Measurements from ENCODE around the gene ISG15.
"Not testable (repeated sequence)": the region's sequence is repeated elsewhere in the genome, so short reads cannot be mapped to it uniquely, and the experiment has no call there.

The ISG15 gene

DNA sequence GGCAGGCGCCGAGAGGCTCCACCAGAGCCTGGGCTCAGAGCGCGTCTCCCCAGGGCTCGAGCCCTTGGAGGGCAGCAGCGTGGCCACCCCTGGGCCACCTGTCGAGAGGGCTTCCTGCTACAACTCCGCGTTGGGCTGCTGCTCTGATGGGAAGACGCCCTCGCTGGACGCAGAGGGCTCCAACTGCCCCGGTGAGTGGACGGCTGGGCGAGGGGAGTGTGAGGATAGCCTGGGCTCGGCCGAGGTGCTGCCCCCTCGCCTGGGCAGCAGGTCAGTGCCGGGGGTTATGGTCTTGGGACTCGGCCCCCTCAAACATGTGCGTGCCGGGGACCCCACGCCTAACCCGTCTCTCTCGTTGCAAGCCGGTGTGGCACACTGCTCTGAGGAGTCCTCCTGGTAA, 33.5 kb downstream of the ISG15 start:
- DNase-seq (ENCODE audit: low spot score): no peak

DNA sequence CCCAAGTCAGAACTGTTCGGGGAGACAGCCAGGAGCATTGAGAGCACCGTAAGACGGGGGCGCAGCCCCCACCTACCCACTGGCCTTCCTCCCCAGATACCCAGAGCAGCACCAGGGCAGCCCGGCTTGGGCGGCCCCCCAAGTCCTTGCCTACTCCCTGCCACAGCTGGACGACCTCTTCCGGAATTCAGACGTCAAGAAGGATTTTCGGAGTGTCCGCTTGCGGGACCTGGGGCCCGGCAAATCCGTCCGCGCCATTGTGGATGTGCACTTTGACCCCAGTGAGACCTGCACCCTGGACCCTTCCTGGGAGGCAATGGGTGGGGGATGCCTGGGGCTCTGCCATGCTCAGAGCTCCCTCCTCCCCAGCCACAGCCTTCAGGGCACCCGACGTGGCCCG, 34.1 kb downstream of the ISG15 start:
- no peak for DNase-seq (ENCODE audit: low spot score)

DNA sequence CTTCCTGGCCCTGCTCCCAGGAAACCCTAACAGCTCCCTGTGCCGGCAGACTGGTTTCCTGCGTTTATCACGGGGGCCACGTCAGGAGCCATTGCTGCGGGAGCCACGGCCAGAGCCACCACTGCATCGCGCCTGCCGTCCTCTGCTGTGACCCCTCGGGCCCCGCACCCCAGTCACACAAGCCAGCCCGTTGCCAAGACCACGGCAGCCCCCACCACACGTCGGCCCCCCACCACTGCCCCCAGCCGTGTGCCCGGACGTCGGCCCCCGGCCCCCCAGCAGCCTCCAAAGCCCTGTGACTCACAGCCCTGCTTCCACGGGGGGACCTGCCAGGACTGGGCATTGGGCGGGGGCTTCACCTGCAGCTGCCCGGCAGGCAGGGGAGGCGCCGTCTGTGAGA, 34.7 kb downstream of the ISG15 start:
- DNase-seq (ENCODE audit: low spot score): no peak

DNA sequence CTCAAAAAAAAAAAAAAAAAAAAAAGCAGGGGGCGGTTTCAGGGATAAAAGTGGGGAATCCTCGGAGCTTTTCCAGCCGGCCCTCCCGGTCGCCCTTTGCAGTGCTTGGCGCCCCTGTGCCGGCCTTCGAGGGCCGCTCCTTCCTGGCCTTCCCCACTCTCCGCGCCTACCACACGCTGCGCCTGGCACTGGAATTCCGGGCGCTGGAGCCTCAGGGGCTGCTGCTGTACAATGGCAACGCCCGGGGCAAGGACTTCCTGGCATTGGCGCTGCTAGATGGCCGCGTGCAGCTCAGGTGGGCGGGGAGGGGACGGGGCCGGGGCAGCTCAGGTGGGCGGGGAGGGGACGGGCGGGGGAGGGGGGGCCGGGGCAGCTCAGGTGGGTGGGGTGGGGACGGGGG, 35.5 kb downstream of the ISG15 start:
- no peak for DNase-seq (ENCODE audit: low spot score)

DNA sequence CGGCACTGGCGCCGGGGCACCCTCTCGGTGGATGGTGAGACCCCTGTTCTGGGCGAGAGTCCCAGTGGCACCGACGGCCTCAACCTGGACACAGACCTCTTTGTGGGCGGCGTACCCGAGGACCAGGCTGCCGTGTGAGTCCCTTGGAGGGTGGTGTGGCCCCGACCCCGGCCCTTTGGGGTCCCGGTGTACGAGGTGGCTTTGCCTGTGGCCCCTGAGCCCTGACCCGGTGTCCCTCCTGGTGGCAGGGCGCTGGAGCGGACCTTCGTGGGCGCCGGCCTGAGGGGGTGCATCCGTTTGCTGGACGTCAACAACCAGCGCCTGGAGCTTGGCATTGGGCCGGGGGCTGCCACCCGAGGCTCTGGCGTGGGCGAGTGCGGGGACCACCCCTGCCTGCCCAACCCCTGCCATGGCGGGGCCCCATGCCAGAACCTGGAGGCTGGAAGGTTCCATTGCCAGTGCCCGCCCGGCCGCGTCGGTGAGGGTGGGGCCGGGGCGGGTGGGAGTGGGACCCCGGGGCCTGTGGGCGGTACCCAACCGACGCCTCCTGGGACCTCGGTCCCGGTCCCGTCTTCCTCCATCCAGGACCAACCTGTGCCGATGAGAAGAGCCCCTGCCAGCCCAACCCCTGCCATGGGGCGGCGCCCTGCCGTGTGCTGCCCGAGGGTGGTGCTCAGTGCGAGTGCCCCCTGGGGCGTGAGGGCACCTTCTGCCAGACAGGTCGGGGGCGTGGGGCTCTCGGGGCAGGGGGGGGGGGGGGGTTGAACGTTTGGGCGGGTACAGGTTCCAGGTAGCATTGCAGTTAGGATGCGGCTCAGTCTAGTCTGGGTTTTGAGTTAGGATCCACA, 36.2 kb downstream of the ISG15 start:
- DNase-seq (ENCODE audit: low spot score): no peak

DNA sequence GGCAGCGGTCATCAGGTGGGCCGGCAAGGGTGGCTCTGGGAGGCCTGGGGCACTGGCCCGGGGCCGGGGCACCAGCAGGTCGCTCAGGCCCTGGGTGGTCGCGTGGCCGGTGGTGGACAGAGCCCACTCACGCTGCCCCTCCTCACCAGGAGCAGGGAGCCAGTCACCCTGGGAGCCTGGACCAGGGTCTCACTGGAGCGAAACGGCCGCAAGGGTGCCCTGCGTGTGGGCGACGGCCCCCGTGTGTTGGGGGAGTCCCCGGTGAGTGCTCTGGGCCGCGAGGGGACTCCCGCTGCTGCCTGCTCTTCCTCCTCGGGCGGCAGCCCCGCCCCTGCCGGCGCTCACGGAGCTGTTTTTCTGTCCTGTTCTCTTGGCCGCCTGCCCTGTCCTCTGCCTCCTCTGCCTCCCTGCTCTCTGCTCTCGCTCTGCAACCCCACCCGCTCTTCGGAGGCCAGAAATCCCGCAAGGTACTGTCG, 37.3 kb downstream of the ISG15 start:
- DNase-seq (ENCODE audit: low spot score): no peak

DNA sequence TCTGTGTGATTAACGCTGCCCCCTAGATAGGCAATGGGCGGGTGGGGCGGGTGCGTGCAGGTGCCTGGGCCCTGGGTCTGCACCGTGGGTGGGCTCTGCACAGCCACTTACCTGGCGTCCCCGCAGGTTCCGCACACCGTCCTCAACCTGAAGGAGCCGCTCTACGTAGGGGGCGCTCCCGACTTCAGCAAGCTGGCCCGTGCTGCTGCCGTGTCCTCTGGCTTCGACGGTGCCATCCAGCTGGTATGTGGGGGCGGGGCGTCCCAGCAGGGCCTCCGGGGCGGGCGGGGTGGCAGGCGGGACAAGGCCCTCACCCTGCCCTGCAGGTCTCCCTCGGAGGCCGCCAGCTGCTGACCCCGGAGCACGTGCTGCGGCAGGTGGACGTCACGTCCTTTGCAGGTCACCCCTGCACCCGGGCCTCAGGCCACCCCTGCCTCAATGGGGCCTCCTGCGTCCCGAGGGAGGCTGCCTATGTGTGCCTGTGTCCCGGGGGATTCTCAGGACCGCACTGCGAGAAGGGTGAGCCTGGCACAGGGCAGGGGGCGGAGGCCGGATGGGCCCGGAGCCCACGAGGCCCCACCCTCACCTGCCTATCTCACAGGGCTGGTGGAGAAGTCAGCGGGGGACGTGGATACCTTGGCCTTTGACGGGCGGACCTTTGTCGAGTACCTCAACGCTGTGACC, 38.0 kb downstream of the ISG15 start:
- no peak for DNase-seq (ENCODE audit: low spot score)

DNA sequence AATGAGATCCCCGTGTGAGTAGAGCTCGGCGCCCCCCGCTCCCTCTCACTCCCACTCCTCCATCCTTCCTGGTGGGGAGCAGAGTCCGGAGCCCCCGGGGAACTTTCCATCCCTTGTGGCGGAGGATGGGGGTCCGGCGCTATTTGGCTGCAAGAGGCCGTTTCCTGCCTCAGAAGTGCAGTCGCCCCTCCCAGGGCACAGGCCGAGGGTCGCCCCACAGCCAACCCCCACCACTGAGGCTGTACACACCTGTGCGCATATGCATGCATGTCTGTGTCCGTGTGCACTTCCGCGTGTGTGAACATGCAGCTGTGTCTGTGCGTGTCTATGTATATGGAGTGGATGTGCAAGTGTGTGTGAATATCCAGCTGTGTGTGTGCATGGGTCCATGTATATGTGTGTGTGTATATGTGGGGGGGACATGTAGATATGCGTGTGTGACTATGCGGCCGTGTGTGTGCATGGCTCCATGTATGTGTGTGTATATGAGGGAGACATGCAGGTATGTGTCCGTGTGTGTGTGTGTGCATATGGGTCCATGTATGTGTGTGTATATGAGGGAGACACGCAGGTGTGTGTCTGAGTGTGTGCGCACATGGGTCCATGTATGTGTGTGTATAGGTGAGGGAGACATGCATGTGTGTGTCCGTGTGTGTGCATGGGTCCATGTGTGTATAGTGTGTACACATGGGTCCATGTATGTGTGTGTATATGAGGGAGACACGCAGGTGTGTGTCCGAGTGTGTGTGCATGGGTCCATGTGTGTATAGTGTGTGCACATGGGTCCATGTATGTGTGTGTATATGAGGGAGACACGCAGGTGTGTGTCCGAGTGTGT, 38.9 kb downstream of the ISG15 start:
- DNase-seq (ENCODE audit: low spot score): no peak

DNA sequence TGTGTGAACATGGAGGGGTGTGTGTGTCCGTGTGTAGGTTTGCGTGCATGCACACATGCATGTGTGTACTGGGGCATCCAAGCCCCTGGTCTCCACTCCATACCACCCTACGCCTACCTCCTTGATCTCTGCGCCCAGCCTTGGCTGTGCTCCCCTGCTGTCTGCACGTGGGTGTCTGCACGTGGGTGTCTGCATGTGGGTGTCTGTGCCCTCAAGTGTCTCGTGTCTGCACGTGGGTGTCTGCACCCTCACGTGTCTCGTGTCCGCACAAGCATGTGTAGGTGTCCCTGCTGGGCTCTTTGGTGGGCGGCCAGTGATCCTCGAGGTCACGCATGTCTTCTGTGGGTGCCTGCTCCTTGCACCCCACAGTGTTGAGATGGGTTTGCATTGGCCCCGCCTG, 39.7 kb downstream of the ISG15 start:
- no peak for DNase-seq (ENCODE audit: low spot score)

DNA sequence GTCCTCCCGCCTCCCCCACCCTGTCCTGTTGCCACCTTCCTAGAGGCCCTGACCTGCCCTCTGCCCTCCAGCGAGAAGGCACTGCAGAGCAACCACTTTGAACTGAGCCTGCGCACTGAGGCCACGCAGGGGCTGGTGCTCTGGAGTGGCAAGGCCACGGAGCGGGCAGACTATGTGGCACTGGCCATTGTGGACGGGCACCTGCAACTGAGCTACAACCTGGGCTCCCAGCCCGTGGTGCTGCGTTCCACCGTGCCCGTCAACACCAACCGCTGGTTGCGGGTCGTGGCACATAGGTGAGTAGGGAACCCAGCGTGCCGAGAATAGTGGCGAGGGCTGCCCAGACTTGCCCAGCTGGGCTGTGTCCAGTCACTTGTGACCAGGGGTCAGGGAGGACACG, 40.4 kb downstream of the ISG15 start:
- DNase-seq (ENCODE audit: low spot score): no peak

DNA sequence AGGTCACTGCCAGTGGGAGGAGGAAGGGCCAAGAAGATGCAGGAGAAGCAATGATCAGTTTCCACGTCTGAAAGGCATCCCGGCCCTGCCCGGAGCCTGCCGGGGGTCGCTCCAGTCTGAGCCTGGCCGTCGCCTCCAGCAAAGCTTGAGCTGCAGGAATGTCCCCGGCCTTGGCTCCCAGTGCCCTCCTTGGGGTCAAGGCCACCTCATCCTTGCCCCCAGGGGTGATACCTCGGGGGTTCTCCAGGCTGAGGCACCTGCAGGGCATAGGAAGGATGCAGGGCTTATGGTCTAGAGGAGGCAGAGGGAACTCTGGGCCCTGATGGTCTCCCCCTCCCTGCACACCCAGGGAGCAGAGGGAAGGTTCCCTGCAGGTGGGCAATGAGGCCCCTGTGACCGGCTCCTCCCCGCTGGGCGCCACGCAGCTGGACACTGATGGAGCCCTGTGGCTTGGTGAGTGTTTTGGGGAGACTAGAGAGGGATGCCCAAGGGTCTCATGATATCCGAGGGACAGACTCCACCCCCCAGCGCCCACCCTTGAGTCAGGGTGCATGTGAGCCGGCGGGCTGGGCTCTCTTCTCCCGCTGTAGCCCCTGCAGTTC, 40.9 kb downstream of the ISG15 start:
- DNase-seq (ENCODE audit: low spot score): no peak

DNA sequence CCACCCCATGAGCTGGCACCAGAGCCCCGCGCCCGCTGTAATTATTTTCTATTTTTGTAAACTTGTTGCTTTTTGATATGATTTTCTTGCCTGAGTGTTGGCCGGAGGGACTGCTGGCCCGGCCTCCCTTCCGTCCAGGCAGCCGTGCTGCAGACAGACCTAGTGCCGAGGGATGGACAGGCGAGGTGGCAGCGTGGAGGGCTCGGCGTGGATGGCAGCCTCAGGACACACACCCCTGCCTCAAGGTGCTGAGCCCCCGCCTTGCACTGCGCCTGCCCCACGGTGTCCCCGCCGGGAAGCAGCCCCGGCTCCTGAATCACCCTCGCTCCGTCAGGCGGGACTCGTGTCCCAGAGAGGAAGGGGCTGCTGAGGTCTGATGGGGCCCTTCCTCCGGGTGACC, 41.7 kb downstream of the ISG15 start:
- DNase-seq (ENCODE audit: low spot score): no peak

DNA sequence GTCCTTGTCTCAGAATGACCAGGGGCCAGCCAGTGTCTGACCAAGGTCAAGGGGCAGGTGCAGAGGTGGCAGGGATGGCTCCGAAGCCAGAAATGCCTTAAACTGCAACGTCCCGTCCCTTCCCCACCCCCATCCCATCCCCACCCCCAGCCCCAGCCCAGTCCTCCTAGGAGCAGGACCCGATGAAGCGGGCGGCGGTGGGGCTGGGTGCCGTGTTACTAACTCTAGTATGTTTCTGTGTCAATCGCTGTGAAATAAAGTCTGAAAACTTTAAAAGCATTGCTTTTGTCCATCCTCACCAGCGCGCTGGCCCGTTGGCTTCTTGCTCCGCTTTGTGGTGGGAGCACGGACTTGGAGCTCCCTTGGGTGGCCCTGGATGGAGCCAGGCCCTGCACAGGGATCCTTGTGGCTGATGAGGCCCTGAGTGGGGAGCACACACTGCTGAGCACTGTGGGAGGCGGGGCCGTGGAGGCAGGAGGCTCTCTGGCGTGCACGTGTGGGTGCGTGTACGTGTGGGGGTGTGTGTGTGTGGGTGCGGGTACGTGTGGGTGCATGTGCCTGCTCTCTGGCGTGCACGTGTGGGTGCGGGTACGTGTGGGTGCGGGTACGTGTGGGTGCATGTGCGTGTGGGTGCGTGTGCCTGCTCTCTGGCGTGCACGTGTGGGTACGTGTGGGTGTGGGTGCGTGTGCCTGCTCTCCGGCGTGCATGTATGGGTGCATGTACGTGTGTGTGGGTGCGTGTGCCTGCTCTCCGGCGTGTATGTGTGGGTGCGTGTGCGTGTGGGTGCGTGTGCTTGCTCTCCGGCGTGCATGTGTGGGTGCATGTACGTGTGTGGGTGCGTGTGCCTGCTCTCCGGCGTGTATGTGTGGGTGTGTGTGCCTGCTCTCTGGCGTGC, 42.8 kb downstream of the ISG15 start:
- no peak for DNase-seq (ENCODE audit: low spot score)

DNA sequence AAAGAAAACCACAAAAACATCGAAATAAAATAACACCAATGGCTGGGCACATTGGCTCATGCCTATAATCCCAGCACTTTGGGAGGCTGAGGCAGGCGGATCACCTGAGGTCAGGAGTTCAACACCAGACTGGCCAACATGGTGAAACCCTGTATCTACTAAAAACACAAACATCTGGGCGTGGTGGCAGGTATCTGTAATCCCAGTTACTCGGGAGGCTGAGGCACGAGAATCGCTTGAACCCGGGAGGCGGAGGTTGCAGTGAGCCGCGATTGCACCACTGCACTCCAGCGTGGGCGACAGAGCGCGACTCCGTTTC, 44.4 kb downstream of the ISG15 start:
- not testable (repeated sequence) for DNase-seq (ENCODE audit: low spot score)

DNA sequence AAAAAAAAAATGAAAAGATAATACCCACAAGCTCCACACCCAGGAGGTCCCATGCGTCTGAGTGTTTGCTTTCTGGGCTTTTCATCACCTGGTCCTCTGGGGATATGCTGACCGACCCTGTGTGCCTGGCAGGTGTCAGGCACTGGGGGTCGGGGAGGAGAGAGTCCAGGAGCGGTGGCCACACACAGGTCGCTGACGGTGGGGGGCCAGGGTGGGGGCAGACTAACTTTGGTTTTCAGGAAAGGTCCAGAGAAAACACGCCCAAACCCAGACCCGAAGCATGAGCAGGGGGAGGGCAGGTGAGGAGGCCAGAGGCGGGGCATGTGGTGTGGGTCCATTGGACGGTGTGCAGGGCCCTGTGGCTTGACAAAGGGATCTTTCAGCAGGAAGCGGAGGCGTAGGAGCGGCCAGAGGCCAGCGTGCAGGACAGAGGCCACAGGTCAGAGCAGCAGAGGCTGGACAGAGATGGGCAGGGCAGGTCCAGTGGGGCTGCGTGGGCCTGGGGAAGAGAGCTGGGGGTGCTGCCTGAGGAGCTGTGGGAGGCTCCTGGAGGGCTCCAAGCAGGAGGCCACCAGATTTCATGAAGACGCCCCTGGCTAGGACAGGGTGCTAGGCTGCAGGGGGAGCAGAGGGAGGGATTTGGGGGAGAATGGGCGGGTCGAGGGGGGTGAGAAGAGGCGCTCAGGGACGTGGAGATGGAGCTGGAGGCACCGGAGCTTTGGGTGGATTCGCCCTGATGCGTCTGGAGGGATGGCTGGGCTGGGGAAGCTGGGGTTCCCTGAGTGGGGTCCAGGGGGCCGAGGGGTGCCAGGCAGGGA, 45.0 kb downstream of the ISG15 start:
- DNase-seq (ENCODE audit: low spot score): peak; percentile 84

DNA sequence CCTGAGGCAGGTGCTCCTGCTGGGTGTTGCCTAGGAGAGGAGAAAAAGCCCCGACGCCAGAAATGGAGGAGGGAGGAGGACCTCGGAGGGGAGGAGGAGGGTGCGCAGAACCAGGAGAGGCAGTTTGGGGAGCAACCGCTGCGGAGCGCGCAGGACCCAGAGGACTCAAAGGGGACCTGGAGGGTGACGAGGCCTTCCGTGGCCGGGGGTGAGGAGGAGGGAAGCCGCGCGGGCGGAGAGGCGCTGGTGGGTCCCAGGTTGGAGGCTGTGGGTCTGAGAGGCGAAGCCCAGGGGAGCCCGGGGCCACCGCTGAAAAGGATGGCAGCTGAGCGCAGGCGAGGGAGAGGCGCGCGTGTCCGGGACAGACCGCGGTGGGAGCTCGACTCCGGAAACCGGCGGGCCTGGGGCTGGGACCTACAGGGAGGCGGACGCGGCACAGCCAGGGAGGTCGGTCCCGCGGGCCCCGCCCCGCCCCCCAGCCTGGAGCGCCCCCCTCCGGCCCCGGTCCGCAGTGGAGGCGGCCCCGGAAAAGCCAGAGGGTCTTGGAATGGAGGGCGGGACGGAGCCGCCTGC, 45.7 kb downstream of the ISG15 start:
- peak; percentile 64 for DNase-seq (ENCODE audit: low spot score)

DNA sequence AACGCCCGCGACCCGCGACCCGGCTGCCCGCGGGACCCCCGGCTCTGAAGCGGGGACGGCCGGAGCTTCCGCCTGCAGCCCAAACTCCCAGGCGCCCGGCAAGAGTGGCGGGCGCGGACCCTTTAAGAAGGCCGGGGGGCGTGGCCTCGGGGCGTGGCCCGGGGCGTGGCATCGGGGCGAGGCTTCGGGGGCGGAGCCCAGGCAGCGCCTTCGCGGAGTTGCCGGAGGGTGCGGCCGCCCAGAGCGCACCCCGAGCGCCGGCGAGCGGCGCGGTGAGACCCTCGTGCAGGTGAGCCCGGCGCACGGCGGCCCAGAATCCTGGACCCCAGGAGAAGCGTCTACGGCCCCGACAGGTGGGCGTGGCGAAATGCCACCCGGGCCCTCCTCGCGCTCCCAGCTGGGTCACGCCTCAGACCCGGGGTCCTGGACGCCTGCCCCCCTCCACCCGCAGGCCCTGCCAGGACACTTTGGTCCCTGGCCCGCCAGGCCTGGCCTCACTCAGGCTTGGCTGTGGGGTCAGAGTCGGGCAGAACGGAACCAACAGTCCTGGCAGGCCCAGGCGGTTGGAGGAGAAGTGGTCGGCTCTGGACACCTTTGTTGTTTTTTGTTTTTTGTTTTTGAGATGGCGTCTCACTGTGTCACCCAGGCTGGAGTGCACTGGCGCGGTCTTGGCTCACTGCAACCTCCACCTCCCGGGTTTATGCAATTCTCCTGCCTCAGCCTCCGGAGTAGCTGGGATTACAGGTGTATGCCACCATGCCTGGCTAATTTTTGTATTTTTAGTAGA, 46.4 kb downstream of the ISG15 start:
- peak; percentile 80 for DNase-seq (ENCODE audit: low spot score)

DNA sequence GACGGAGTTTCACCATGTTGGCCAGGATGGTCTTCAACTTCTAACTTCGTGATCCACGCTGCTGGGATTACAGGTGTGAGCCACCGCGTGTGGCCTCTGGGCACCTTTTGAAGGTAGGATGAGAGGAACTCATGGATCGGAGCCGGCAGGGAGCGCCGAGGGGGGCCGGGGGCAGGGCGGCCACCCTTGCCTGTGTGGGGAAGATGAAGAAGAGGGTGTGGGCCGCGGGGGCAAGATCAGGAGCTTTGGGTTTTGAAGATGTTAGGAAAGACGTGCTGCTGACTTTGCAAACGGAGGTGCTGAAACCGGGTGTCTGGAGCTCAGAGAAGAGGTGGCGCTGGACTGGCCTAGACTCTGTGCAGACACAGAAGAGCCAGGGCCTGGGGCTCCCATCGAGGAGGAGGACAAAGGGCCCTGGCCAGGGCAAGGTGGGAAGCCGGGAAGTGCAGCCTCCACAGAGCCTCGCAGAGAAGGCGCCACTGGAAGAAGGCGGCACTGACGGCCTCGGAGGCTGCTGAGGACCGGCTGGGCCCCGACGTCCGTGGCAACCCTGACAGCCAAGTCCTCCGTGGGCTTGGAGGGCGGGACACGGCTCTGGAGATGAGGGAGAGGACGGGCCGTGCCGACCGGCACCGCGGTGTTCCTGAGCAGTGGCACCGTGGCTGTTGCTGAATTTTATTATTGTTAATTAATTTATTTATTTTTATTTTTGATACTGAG, 47.1 kb downstream of the ISG15 start:
- no peak for DNase-seq (ENCODE audit: low spot score)
